Esophagus squamous epithelium (tissue), 4 donors: ENCODE data around the gene ANKRD22.

Experiments used
- CTCF ChIP-seq, 6 experiments: fragments of 450-650 bp in 4 of 6; fragments of 200-600 bp in 2 of 6; sonication (generic) in 2 of 6; IDR thresholded peaks; one replicate each; pipeline ENCODE4 v1.5.1; 2016 to 2019; ENCODE audit warnings: antibody characterized with exemption in 6 of 6, mild to moderate bottlenecking in 4 of 6, moderate library complexity in 4 of 6
- POLR2A ChIP-seq, 4 donors: fragments of 450-650 bp; IDR thresholded peaks; one replicate each; pipeline ENCODE4 v1.6.1; 2017; ENCODE audit warnings: antibody characterized with exemption in 4 of 4, mild to moderate bottlenecking in 4 of 4, moderate library complexity in 3 of 4

- TF ChIP-seq POLR2A (IDR thresholded peaks at IDR 0.05) (no peak), CTCF (IDR thresholded peaks at IDR 0.05) (no peak)
These were observed 45.7 kb downstream of the ANKRD22 start for GRCh38 chr10:88805924-88806323.
